ENCODE measurements around the gene UST. TPM values are rescaled to one million over a fixed set of nuclear protein-coding genes. Genes with fewer than 3 reads are reported as not detected.
"Not testable (repeated sequence)": the region's sequence is repeated elsewhere in the genome, so short reads cannot be mapped to it uniquely, and the experiment has no call there.

UST gene
- total RNA-seq, 1 experiment from 2014 or later, result 14.0 TPM

- DNase-seq (ENCODE audit: low read depth), result peak; percentile 57
Observed at GRCh38 chr6:148971031-148971927, 224.4 kb downstream of the UST start.

DNA sequence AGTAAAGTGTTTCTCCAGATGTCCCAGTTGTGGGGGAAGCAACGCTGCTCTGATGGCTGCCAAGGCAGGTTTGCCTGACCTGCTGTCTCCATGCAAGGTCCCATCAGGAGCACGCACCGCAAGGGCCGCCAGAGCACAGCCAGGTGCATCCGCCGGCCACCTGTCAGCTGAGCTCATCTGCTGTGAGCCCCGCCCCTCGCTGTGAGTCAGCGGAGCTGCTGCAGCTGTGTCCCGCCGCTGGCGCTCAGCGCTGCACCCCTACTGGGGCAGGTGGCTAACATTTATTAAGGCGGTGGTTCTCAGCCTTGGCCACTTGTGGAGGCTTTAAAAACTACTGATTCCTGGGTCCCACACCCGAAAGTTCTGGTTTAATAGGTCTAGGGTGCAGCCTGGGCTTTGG, 225.7 kb downstream of the UST start:
- no peak for DNase-seq (ENCODE audit: low read depth)

DNA sequence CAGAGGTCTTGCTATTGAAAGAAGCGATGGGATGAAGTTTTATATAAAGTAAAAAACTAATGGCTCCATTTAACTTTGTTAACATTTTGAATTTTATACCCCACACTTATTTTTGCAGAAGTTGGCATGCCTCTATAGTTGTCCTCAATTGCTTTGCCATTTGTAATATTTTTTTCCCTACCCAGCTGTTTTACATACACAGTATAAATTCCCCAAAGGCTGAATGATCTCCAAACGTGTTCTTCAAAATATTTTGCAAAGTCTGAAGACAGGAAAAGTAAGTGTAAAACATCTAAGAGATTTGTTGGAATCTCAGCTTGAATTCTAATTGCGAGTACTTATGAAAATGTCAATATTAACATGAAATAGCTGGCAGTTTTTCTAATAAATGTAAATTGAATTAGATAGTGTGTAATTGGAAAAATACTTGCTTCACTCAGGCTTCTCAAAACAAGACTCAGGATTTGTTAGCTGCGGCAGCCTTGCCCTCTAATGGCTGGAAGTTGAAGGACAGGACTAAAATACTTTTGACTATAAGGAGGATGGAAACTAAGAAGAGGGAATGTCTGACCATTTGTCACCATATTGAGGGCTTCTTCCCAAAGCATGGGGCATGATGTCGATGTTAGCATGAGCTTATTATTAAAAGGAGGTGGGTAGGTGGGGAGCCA, 226.8 kb downstream of the UST start:
- DNase-seq (ENCODE audit: low read depth), result peak; percentile 27

DNA sequence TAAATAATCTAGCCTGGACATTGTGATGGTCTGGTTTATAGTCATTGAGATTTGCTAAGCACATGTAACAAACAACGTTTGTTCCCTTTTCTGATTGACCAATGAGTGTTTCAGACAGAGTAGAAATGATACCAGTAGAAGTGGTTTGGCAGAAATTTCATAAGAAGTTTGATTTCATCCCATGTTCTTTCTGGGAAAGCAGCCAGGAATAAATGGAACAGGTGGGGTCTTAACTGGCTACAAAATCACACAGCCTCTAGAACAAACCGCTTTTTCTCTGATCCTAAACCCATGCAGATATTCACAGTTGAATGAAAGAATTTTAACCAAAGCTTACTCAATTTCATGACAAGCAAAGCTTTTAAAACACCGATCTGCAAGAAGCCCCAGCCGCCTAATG, 227.5 kb downstream of the UST start:
- no peak for DNase-seq (ENCODE audit: low read depth)

GRCh38 chr6:148978298-148978697, 231.5 kb downstream of the UST start:
- not testable (repeated sequence) for DNase-seq (ENCODE audit: low read depth)

- no peak for DNase-seq (ENCODE audit: low read depth)
Observed at GRCh38 chr6:148979014-148979901, 232.4 kb downstream of the UST start.

DNA sequence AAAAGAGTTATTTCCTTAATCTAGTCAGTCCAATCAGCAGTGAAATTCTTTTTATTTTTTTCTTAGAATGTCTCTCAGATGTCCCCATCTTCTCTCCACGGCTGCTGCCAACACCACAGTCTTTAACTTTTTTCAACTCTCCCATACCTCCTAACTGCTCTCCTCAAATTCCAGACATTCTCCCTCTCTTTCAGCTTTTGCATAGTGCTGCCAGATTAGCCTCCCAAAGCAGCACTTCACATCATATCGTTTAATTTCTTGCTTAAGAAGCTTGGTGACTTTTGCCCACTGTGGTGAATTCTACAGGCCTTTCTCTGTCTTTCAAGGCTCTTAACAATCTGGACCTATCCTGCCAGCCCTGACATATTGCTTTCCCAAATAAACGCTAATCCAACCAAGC, 233.4 kb downstream of the UST start:
- DNase-seq (ENCODE audit: low read depth), result no peak

DNA sequence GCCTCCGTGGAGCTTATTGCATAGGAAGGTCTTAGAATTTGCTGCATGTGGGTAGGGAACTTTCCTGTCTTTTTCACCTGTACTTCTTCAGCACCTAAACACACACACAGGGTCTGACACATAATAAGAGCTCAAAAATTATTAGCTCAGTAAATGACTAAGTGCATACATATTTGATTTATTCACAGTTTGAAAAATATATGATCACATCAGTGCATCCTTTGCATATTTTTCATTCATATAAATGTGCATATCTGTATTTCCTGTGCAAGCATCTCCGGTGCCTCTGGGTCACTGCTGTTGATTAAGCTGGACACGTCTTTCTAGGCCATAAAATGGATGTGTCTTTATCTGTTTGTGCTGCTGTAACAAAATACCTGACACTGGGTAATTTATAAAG, 234.7 kb downstream of the UST start:
- DNase-seq (ENCODE audit: low read depth), result no peak

DNA sequence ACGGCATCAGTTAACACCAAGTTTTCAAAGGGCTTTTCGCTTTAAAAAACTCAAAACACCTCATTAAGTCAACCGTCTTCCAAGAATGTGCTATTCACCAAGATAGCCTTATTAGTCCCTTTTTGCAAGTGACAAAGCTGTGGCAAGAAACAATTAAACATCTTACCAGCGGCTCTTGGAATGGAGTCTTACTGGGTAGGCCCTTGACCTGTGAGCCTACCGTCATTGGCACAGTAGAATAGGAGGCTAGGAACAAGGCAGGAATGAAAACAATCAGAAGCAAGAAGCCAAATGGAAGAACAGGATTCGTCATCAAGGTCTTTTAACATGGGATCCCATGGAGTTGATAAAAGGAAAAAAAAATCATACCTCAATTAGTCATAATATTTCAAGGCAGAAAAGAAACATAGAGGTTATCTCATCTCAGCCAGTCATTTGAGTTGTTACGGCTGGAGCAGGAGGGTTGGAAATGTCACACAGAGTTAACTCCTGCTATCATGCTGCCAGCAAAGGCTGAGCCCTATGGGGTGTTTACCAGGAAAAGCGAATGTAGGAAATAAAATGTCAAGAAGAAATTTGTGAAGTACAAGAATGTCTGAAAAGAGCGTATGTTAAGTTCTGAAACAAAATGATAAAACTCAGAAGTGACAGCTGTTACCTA, 236.4 kb downstream of the UST start:
- no peak for DNase-seq (ENCODE audit: low read depth)

DNA sequence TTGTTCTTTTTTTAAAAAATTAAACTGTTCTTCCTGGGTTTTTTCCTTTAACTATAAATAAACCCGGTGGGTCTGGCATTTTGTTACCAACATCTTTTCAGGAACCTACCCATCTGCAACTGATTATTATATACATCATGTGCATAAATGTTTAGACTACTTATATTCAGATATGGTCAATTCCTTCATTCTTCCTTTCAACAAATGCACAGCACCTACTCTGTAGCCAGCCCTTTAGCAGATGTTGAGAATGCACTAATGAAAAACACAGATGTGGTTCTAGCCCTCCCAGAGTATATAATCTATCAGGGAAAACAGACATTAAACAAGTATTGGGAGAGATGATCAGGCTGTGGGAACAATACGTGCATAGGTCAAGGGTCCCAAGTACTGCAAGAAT, 237.1 kb downstream of the UST start:
- DNase-seq (ENCODE audit: low read depth), result no peak

DNA sequence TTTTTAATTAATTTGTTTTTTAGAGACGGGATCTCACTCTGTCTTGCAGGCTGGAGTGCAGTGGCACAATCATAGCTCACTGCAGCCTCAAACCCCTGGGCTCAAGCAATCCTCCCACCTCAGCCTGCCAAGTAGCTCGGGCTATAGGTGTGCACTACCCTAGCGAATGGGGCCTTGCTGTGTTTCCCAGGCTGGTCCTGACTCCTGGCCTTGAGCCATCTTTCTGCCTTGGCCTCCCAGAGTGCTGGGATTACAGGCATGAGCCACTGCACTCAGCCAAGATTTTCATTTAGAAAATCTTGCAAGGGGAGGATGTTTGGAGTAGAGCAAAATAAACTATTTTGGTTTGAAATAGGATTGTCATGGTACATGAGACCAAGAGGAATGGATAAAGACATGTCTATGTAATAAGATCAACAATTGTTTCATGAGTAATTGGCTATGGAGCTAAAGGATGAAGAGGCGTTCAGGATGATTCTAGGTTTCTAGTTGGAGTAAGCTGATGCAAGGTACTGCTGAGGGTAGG, 237.8 kb downstream of the UST start:
- no peak for DNase-seq (ENCODE audit: low read depth)

- DNase-seq (ENCODE audit: low read depth), result no peak
Observed at GRCh38 chr6:148985499-148985898, 238.7 kb downstream of the UST start.

GRCh38 chr6:148986608-148987007, 239.8 kb downstream of the UST start:
- no peak for DNase-seq (ENCODE audit: low read depth)

GRCh38 chr6:148987982-148988381, 241.2 kb downstream of the UST start:
- no peak for DNase-seq (ENCODE audit: low read depth)

DNA sequence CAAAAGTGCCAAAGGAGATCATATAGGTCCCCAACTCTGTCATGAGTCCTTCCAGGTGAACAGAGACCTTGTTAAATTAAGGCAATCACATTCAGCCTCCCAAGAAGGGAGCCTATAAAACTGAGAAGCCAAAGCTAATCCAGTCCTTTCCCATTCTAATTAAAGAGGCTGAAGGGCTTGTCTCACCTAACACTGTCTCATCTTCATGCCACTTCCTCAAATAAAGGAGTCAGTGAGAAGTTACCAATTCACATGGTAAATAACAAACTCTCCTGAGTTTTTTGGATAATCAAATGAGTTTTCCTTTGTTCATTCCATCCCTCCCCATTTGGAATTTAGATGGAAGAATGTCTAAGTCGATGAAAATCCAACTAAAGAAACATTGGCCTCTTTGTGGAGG, 242.8 kb downstream of the UST start:
- DNase-seq (ENCODE audit: low read depth), result no peak

DNA sequence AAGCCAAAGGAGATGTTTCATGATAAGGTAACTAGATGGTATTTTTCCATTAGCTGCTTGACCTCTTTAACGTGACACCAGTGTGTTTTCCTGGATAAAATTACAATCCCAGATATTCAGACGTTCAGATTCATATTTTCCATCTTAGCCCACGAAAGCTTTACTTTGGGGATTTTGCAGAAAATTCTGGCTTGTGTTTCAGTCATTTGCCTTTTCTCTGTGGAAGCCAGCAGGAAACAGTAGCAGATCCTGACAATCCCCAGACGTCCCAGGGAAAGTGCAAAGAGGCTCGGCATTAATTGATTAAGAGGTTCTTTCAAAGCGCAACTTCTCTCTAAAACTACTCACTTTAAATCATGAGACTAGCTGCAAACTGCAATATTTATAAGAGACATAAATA, 243.6 kb downstream of the UST start:
- no peak for DNase-seq (ENCODE audit: low read depth)

DNA sequence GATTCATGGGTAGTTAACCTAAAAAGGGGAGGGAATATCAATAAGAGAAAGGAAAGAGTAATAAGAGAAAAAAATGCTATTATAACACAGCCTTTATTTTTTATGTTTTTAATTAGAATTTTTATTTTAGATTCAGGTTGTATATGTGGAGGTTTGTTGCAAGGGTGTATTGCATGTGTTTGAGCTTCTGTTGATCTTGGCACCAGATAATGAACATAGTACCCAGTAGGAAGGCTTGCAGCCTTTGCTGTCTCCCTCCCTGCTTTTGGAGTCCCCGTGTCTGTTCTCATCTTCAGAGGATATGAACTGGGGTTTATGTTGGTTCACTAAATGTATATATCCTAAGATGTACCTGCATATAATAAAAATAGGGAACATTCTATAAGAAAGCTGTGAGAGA, 250.0 kb downstream of the UST start:
- DNase-seq (ENCODE audit: low read depth), result no peak

- DNase-seq (ENCODE audit: low read depth), result no peak
Observed at GRCh38 chr6:148997865-148998264, 251.0 kb downstream of the UST start.

DNA sequence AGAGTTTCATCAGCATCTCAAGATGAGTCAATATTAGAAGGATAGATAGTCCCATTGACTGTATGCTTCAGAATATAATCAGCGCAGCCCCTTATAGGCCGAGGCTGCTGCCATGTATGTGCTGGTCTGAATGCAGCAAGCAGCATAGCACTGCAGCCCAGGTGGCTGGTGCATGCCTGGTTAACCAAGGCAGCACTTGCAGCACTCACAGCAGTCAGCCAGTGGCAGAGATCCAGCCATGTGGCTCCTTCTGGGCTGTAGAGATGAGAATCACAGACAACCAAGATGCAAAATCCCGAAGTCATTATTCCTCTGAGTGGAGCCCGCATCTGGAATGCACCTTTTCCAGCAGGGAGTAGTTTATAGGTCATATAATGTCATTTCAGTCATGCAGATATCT, 251.9 kb downstream of the UST start:
- no peak for DNase-seq (ENCODE audit: low read depth)

- DNase-seq (ENCODE audit: low read depth), result peak; percentile 77
Observed at GRCh38 chr6:148999501-148999900, 252.7 kb downstream of the UST start.

DNA sequence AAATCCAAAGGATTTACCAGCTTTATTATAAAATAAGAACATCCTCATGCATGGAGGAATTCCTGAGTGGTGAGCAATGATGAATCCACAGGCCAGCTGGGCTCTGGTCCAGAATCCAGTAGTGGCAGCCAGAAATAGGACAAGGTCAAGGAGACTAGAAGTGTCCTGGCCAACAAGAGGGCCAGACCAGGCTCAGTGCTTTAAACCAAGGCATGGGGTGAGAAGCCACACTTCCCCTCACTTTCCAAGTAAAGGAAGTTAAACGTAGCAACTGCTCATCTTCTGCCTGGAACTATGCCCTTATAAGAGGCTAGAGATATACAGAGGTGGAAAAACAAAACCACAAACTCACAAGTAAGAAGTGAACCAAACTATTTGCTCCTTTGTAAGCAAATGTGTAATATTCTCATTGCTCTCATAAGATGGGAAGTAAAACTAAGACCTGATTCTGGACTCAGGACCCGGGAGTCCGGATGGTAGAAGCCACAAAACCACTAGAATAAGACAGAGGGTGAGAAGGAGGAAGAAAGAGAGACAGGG, 253.2 kb downstream of the UST start:
- peak; percentile 88 for DNase-seq (ENCODE audit: low read depth)
